ENCODE measurements around the gene PGLYRP3. TPM values are rescaled to one million over a fixed set of nuclear protein-coding genes. Genes with fewer than 3 reads are reported as not detected.

PGLYRP3 gene
- total RNA-seq, 1 experiment from 2014 or later = not detected

- no peaks in the 10 kb centered on the region for H4K20me1 ChIP-seq (ENCODE audit: low read length)
- no peak overlapping the region for H3K27ac ChIP-seq (ENCODE audit: low read length)
- H3K9me3 ChIP-seq (ENCODE audit: low read length) = no peaks in the 10 kb centered on the region
- CTCF ChIA-PET = no interaction called here
- no peak for TF ChIP-seq CTCF (conservative IDR thresholded peaks at IDR 0.05; ENCODE audit: low read depth, low read length)
- no peak for TF ChIP-seq EZH2 (IDR thresholded peaks at IDR 0.05; ENCODE audit: low read length, unreplicated experiment)
- no peak for TF ChIP-seq EZH2phosphoT487 (IDR thresholded peaks at IDR 0.05; ENCODE audit: borderline replicate concordance, low read length)
- intact Hi-C loops (cut with micrococcal nuclease) = loop anchor here (10.0 kb wide), 2 partner anchors 316 to 386 kb away; partner anchors contain the start of genes ILF2 and NPR1
- H3F3A ChIP-seq (ENCODE audit: low read length, unreplicated experiment) = peaks cover 4% of the 10 kb centered on the region
- no TSS peak for BruUV-seq (replicated peaks)
- no peaks in the 10 kb centered on the region for H3K27me3 ChIP-seq (ENCODE audit: low read length)
- POLR2A ChIA-PET (ENCODE audit: unreplicated experiment) = no interaction called here
- no peak for DNase-seq
- H3K36me3 ChIP-seq (ENCODE audit: low read depth, low read length) = no peaks in the 10 kb centered on the region
- H3K9me2 ChIP-seq (replicated peaks; ENCODE audit: low read length) = no peaks in the 10 kb centered on the region
- no peak overlapping the region for H3K9ac ChIP-seq (ENCODE audit: low read length)
- H3K4me2 ChIP-seq (ENCODE audit: low read length) = no peak overlapping the region
- ATAC-seq = no peak
- no peak overlapping the region for H2AFZ ChIP-seq (ENCODE audit: low read length)
- no peaks in the 10 kb centered on the region for H3K79me2 ChIP-seq (ENCODE audit: low read length)
- peaks cover 42% of the 10 kb centered on the region for H3K4me1 ChIP-seq (ENCODE audit: insufficient read depth, low read length)
- H3K4me3 ChIP-seq (ENCODE audit: low read length) = no peak overlapping the region
Measured at GRCh38 chr1:153359241-153359640, 46.5 kb upstream of the PGLYRP3 start.

- ChIA-PET CTCF (no interaction called here), POLR2A (ENCODE audit: unreplicated experiment) (no interaction called here)
- peak overlapping the region; percentile 75 for H3K4me2 ChIP-seq (ENCODE audit: low read length)
- no peaks in the 10 kb centered on the region for H3K79me2 ChIP-seq (ENCODE audit: low read length)
- no peak overlapping the region for H3K9ac ChIP-seq (ENCODE audit: low read length)
- no TSS peak for BruUV-seq (replicated peaks)
- no peaks in the 10 kb centered on the region for H4K20me1 ChIP-seq (ENCODE audit: low read length)
- H3K9me2 ChIP-seq (replicated peaks; ENCODE audit: low read length) = no peaks in the 10 kb centered on the region
- H3K27ac ChIP-seq (ENCODE audit: low read length) = no peak overlapping the region
- no peak for ATAC-seq
- H3K36me3 ChIP-seq (ENCODE audit: low read depth, low read length) = no peaks in the 10 kb centered on the region
- 0 out of 2 replicates have a peak overlapping the region, but pooled peaks have one; percentile 36 for H3K4me3 ChIP-seq (ENCODE audit: low read length)
- H3F3A ChIP-seq (ENCODE audit: low read length, unreplicated experiment) = peaks cover 4% of the 10 kb centered on the region
- H3K27me3 ChIP-seq (ENCODE audit: low read length) = no peaks in the 10 kb centered on the region
- H3K4me1 ChIP-seq (ENCODE audit: insufficient read depth, low read length) = peaks cover 42% of the 10 kb centered on the region
- TF ChIP-seq EZH2phosphoT487 (IDR thresholded peaks at IDR 0.05; ENCODE audit: borderline replicate concordance, low read length) (no peak), CTCF (conservative IDR thresholded peaks at IDR 0.05; ENCODE audit: low read depth, low read length) (no peak), EZH2 (IDR thresholded peaks at IDR 0.05; ENCODE audit: low read length, unreplicated experiment) (no peak)
- intact Hi-C loops (cut with micrococcal nuclease) = loop anchor here (10.0 kb wide), 2 partner anchors 316 to 386 kb away; partner anchors contain the start of genes ILF2 and NPR1
- H3K9me3 ChIP-seq (ENCODE audit: low read length) = no peaks in the 10 kb centered on the region
- H2AFZ ChIP-seq (ENCODE audit: low read length) = no peak overlapping the region
- DNase-seq = no peak
Measured at GRCh38 chr1:153358691-153358975, 45.9 kb upstream of the PGLYRP3 start.

- H3K4me1 ChIP-seq (ENCODE audit: insufficient read depth, low read length) = peaks cover 42% of the 10 kb centered on the region
- H3K27me3 ChIP-seq (ENCODE audit: low read length) = no peaks in the 10 kb centered on the region
- DNase-seq = no peak
- peak within 1 kb of the TSS; percentile 69 for H3K9ac ChIP-seq (ENCODE audit: low read length)
- peak within 1 kb of the TSS; percentile 93 for H3K27ac ChIP-seq (ENCODE audit: low read length)
- peaks cover 4% of the 10 kb centered on the region for H3F3A ChIP-seq (ENCODE audit: low read length, unreplicated experiment)
- no peaks in the 10 kb centered on the region for H4K20me1 ChIP-seq (ENCODE audit: low read length)
- peak within 1 kb of the TSS; percentile 36 for H3K4me3 ChIP-seq (ENCODE audit: low read length)
- no peak for ATAC-seq
- POLR2A ChIA-PET (ENCODE audit: unreplicated experiment) = interaction anchor here (0.5 kb wide), 1 partner anchor 247 kb away, joined by 3 read pairs; no protein-coding TSS in a partner anchor
- H2AFZ ChIP-seq (ENCODE audit: low read length) = peak within 1 kb of the TSS; percentile 49; the same call in 1 of the 2 replicates
- peak within 1 kb of the TSS; percentile 75 for H3K4me2 ChIP-seq (ENCODE audit: low read length)
- intact Hi-C loops (cut with micrococcal nuclease) = loop anchor here (10.0 kb wide), 2 partner anchors 317 to 387 kb away; partner anchors contain the start of genes ILF2 and NPR1
- H3K79me2 ChIP-seq (ENCODE audit: low read length) = no peaks in the 10 kb centered on the region
- CTCF ChIA-PET = interaction anchor here (1.1 kb wide), 1 partner anchor 135 kb away, joined by 5 read pairs; no protein-coding TSS in a partner anchor
- TF ChIP-seq CTCF (conservative IDR thresholded peaks at IDR 0.05; ENCODE audit: low read depth, low read length) = no peak
- no peak for TF ChIP-seq EZH2phosphoT487 (IDR thresholded peaks at IDR 0.05; ENCODE audit: borderline replicate concordance, low read length)
- TF ChIP-seq EZH2 (IDR thresholded peaks at IDR 0.05; ENCODE audit: low read length, unreplicated experiment) = no peak
- no peaks in the 10 kb centered on the region for H3K9me3 ChIP-seq (ENCODE audit: low read length)
- no peaks in the 10 kb centered on the region for H3K36me3 ChIP-seq (ENCODE audit: low read depth, low read length)
- no peaks in the 10 kb centered on the region for H3K9me2 ChIP-seq (replicated peaks; ENCODE audit: low read length)
- TSS peak; percentile 93 for BruUV-seq (replicated peaks)
Measured at GRCh38 chr1:153357853-153358690, 45.3 kb upstream of the PGLYRP3 start, which contains the start of gene S100A9. Gene S100A9, plus strand, starts transcription at chr1:153357854. Its CDS starts 430 bp downstream, at chr1:153358284.

All from PC-3 (cell line).